Suppressor macrophage treated with lipopolysaccharide for 4 hours (primary cell): Measurements from ENCODE around the gene NDUFS4.
"Not testable (repeated sequence)": the region's sequence is repeated elsewhere in the genome, so short reads cannot be mapped to it uniquely, and the experiment has no call there.

Experiments
- DNase-seq: peaks from one replicate; pipeline ENCODE4 v3.0.0-alpha.2; 2020

NDUFS4 gene

GRCh38 chr5:53674121-53674520 lies 113.7 kb downstream of the NDUFS4 start:
- DNase-seq: no peak

GRCh38 chr5:53677632-53678031 lies 117.2 kb downstream of the NDUFS4 start:
- no peak for DNase-seq

GRCh38 chr5:53678981-53679660 lies 118.7 kb downstream of the NDUFS4 start:
- peak; percentile 14 for DNase-seq

GRCh38 chr5:53681079-53681478 lies 120.6 kb downstream of the NDUFS4 start:
- no peak for DNase-seq

- no peak for DNase-seq
Measured at GRCh38 chr5:53691014-53691413, 130.6 kb downstream of the NDUFS4 start.

- no peak for DNase-seq
Measured at GRCh38 chr5:53694520-53695022, 134.1 kb downstream of the NDUFS4 start.

GRCh38 chr5:53710405-53710804 lies 150.0 kb downstream of the NDUFS4 start:
- not testable (repeated sequence) for DNase-seq

- no peak for DNase-seq
Measured at GRCh38 chr5:53712327-53712726, 151.9 kb downstream of the NDUFS4 start.

- DNase-seq: no peak
Measured at GRCh38 chr5:53713978-53714666, 153.7 kb downstream of the NDUFS4 start.

- no peak for DNase-seq
Measured at GRCh38 chr5:53714667-53715010, 154.2 kb downstream of the NDUFS4 start.

GRCh38 chr5:53726121-53726520 lies 165.7 kb downstream of the NDUFS4 start:
- DNase-seq: no peak

- DNase-seq: peak; percentile 1
Measured at GRCh38 chr5:53730943-53731342, 170.5 kb downstream of the NDUFS4 start.
